HG03175 (cell line): ENCODE measurements around the gene FAM204A.

Experiments used
- ATAC-seq: cut with Tn5 transposase; IDR thresholded peaks from one replicate; pipeline ENCODE4 v1.9.1; 2021; ENCODE audit warnings: mild to moderate bottlenecking, moderate library complexity; ENCODE audit not compliant: unreplicated experiment

The FAM204A gene

GRCh38 chr10:118341791-118342637 lies at the start of gene FAM204A:
Gene FAM204A, minus strand, starts transcription at chr10:118342324. Its CDS starts 5,909 bp downstream, at chr10:118336415.
- ATAC-seq: peak; percentile 100

- no peak for ATAC-seq
Measured at GRCh38 chr10:118383699-118384098, 41.6 kb upstream of the FAM204A start.

- ATAC-seq: no peak
Measured at GRCh38 chr10:118383063-118383689, 41.1 kb upstream of the FAM204A start.

- ATAC-seq: no peak
Measured at GRCh38 chr10:118374404-118374803, 32.3 kb upstream of the FAM204A start.

- ATAC-seq: no peak
Measured at GRCh38 chr10:118373786-118374185, 31.7 kb upstream of the FAM204A start.

- no peak for ATAC-seq
Measured at GRCh38 chr10:118370499-118370898, 28.4 kb upstream of the FAM204A start.

GRCh38 chr10:118369641-118370205 lies 27.6 kb upstream of the FAM204A start:
- ATAC-seq: no peak

GRCh38 chr10:118365702-118366101 lies 23.6 kb upstream of the FAM204A start:
- ATAC-seq: no peak

- no peak for ATAC-seq
Measured at GRCh38 chr10:118362103-118362502, 20.0 kb upstream of the FAM204A start.

- no peak for ATAC-seq
Measured at GRCh38 chr10:118358327-118358726, 16.2 kb upstream of the FAM204A start.

- no peak for ATAC-seq
Measured at GRCh38 chr10:118357841-118358240, 15.7 kb upstream of the FAM204A start.

- ATAC-seq: no peak
Measured at GRCh38 chr10:118356628-118357027, 14.5 kb upstream of the FAM204A start.

- no peak for ATAC-seq
Measured at GRCh38 chr10:118355234-118355633, 13.1 kb upstream of the FAM204A start.

- ATAC-seq: no peak
Measured at GRCh38 chr10:118349235-118349634, 7.1 kb upstream of the FAM204A start.

- no peak for ATAC-seq
Measured at GRCh38 chr10:118343549-118343948, 1.4 kb upstream of the FAM204A start.

- no peak for ATAC-seq
Measured at GRCh38 chr10:118343115-118343514, 991 bp upstream of the FAM204A start.

GRCh38 chr10:118342638-118343020 lies 505 bp upstream of the FAM204A start:
- ATAC-seq: peak; percentile 0

GRCh38 chr10:118340486-118340885 lies 1.6 kb downstream of the FAM204A start:
- ATAC-seq: no peak

- ATAC-seq: no peak
Measured at GRCh38 chr10:118339111-118339510, 3.0 kb downstream of the FAM204A start.

- ATAC-seq: no peak
Measured at GRCh38 chr10:118337356-118337755, 4.8 kb downstream of the FAM204A start.

- no peak for ATAC-seq
Measured at GRCh38 chr10:118333871-118334270, 8.3 kb downstream of the FAM204A start.
